Stimulated activated naive CD8-positive, alpha-beta T cell treated with anti-CD3 and anti-CD28 coated beads, Interleukin-15, Interleukin-2, amounts not matched to agents 100 ng/mL and 50 ng/mL, for 24 hours (primary cell): ENCODE measurements around the gene GAS7.

Source experiments
- H3K27ac Mint-ChIP-seq: one replicate; pipeline ENCODE4 v1.8.0; 2021; ENCODE audit warnings: mild to moderate bottlenecking, mixed read lengths
- H3K27me3 Mint-ChIP-seq: one replicate; pipeline ENCODE4 v1.8.0; 2021; ENCODE audit warnings: mixed read lengths
- H3K36me3 Mint-ChIP-seq: one replicate; pipeline ENCODE4 v1.8.0; 2021; ENCODE audit warnings: low read depth, mixed read lengths
- H3K4me1 Mint-ChIP-seq: one replicate; pipeline ENCODE4 v1.8.0; 2021; ENCODE audit warnings: low read depth, mixed read lengths
- H3K4me3 Mint-ChIP-seq: one replicate; pipeline ENCODE4 v1.8.0; 2021; ENCODE audit warnings: mild to moderate bottlenecking, mixed read lengths
- H3K9me3 Mint-ChIP-seq: one replicate; pipeline ENCODE4 v1.8.0; 2021; ENCODE audit warnings: mixed read lengths

GAS7 gene

DNA sequence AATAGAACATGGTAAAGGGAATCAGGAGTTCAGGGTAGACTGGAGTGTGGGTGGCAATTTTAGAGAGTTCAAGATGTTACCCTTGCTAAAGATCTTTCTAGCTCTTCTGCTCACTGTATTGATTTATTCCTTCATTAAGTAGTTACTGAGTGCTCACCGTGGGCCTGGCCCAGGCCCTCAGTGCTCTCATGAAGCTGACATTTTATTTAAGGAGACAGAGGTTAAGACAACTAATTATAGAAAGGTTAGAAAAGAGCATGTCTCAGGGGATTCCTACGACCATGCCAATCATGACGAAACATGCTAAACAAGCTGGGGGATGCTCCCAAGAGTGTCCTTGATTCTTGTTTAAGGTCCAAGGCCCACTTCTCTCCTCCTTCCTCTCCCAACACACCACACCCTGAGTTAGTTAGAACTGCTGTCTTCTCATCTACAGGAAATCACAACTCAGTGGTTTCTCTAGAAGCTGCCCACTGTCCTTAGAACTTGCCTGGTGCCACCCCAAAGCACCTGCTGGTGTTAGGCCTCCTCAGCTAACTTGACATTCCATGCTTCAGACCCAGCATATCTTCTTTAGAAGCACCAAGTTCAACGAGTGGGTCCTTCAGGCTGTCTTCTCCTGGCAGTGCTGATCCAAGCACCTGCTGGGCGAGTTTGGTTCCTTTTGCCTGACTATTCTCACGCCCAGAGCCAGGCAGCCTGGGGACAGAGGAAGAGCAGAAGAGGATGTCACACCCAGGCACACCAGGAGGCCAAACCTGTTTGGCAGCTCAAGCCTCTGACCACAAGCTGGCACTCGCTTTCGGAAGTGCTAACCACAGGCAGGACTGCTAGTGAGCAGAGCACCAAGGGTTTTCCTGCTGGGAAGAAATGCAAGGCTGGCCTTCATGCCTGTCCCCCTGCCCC, 79.0 kb downstream of the GAS7 start:
- peak overlapping the region; percentile 0 for H3K4me3 Mint-ChIP-seq
- peaks cover 74% of the 10 kb centered on the region for H3K4me1 Mint-ChIP-seq
- H3K9me3 Mint-ChIP-seq = no peaks in the 10 kb centered on the region
- H3K36me3 Mint-ChIP-seq = no peaks in the 10 kb centered on the region
- H3K27ac Mint-ChIP-seq = peak overlapping the region; percentile 69
- no peaks in the 10 kb centered on the region for H3K27me3 Mint-ChIP-seq

DNA sequence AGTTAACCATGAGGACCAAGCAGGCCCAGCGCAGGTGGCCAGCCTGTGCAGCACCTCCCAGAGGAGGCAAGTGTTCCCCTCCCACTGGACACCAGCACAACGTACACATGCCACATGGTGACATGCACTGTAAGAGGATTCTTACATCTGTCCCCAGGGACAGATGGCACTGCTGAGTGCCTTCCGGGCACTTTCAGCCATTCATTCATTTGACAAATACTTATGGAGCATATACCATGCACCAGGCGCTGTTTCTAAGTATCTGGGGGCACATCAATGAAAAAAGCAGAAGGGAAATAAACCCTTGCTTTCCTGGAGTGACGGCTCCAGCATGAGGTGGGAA, 79.6 kb downstream of the GAS7 start:
- H3K27me3 Mint-ChIP-seq = no peaks in the 10 kb centered on the region
- H3K9me3 Mint-ChIP-seq = no peaks in the 10 kb centered on the region
- H3K4me3 Mint-ChIP-seq = no peak overlapping the region
- H3K4me1 Mint-ChIP-seq = peaks cover 79% of the 10 kb centered on the region
- no peaks in the 10 kb centered on the region for H3K36me3 Mint-ChIP-seq
- H3K27ac Mint-ChIP-seq = peak overlapping the region; percentile 69

DNA sequence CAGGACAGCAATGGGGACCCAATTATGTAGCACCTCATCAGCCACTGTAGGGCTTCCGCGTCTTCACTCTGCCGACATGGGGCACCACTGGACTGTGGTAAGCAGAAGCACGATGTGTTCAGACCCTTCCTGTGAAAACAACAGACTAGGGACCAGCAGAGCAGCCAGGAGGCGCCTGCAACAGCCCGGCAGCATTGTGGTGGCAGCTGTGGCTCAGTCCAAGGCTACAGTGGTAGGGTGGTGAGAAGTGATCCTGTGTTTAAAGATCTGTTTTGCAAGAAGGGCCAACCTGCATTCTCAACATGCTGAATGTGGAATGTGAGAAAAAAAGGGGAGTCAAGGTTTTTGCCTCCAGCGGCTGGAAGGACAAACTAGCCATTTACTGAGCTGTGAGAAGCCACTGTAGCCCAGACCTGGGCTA, 80.8 kb downstream of the GAS7 start:
- Mint-ChIP-seq H3K4me3 (peak overlapping the region; percentile 8), H3K4me1 (peaks cover 90% of the 10 kb centered on the region), H3K27ac (peak overlapping the region; percentile 32), H3K27me3 (no peaks in the 10 kb centered on the region), H3K36me3 (no peaks in the 10 kb centered on the region), H3K9me3 (no peaks in the 10 kb centered on the region)

DNA sequence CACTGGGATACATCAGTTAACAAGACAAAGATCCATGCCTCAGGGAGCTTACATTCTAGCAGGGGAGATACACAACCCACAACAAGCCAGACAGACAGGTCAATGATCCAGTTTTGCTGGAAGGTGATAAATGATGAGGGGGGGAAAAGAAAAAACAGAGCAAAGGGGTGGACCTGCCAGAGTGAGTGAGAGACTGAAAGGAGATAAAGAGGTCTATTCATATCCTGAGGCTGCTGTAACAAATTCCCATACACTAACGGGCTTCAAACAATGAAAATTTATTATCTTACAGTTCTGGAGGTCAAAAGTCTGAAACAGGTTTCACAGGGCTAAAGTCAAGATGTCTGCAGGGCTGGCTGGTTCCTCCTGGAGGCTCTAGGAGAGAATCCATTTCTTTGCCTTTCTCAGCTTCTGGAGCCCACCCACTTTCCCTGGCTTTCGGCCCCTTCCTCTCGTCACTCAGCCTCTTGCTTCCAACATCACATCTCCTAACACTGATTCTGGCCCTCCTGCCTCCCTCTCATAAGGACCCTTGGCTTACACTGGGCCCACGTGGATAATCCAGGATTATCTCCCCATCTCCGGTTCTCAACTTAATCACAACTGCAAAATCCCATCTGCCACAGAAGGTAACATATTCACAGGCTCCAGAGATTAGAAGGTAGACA, 81.5 kb downstream of the GAS7 start:
- Mint-ChIP-seq H3K27ac (peak overlapping the region; percentile 66), H3K36me3 (no peaks in the 10 kb centered on the region), H3K9me3 (no peaks in the 10 kb centered on the region), H3K4me1 (peaks cover 89% of the 10 kb centered on the region), H3K4me3 (no peak overlapping the region), H3K27me3 (no peaks in the 10 kb centered on the region)

DNA sequence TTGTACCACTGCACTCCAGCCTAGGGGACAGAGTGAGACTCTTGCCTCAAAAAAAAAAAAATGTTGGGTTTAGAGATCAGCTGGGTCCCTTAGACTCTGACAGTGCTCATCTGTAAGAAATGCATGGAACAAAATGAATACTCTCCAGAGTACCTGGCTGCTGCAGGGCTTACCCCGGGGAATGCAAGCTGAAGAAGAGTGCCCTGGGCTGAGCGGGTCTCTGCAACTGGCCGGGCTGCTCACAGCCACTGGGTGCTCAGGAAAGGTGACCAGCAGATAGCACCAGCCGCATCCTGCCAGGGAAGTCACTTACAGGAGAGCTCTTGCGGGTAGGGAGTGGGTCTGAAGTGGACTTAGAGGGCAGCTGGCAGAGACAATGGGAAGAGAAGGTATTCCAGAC, 82.1 kb downstream of the GAS7 start:
- Mint-ChIP-seq H3K27me3 (no peaks in the 10 kb centered on the region), H3K27ac (no peak overlapping the region), H3K9me3 (no peaks in the 10 kb centered on the region), H3K4me3 (no peak overlapping the region), H3K36me3 (no peaks in the 10 kb centered on the region), H3K4me1 (peaks cover 83% of the 10 kb centered on the region)

DNA sequence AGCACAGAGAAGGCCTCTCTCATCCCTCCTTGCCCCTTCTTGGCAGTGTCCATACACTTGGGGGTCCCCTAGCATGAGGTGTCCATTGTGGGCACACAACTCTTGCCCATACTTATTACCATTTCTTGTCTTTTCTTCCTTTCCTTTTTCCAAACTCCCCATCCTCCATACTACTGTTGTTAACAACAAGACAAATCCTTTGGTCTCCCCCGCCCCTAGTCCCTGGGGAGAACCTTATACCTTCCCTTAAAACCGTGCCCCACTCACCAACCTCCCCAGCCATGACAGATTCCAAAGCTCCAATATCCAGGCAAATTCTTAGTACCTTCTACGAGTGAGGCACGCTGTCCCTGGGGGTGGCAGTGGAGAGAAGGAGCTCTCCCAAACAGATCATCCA, 82.9 kb downstream of the GAS7 start:
- H3K9me3 Mint-ChIP-seq = no peaks in the 10 kb centered on the region
- H3K27ac Mint-ChIP-seq = peak overlapping the region; percentile 75
- H3K27me3 Mint-ChIP-seq = no peaks in the 10 kb centered on the region
- H3K4me3 Mint-ChIP-seq = peak overlapping the region; percentile 65
- H3K4me1 Mint-ChIP-seq = peaks cover 77% of the 10 kb centered on the region
- H3K36me3 Mint-ChIP-seq = no peaks in the 10 kb centered on the region

DNA sequence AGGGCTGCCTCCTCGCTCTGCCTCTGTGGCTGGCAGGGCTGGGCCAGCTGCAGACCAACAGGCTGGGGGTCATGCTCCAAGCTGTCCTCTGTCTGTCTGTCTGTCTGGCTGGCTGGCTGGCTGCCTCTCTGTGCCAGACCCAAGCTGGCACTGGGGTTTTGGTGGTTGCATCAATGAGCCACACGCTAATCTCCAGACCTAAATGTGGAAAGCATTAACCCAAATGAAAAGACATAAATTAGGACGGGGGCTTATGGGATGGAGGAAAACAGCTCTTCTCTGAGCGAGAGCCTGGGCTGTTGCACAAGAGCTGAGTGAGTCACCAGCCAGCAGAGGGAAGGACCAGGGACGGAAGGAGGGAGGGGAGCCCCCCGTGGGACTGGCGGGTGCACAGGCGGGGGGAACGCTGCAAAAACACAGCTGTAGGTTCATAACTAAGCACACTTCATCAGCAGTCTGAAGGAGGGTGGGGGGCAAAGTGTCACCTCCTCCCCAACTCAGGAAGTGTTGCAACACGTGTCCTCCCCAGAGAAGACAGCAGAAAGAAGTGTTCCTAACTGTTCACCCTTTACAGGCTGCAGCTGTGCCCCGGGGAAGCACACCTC, 83.4 kb downstream of the GAS7 start:
- H3K4me1 Mint-ChIP-seq = peaks cover 72% of the 10 kb centered on the region
- H3K27me3 Mint-ChIP-seq = no peaks in the 10 kb centered on the region
- H3K9me3 Mint-ChIP-seq = no peaks in the 10 kb centered on the region
- H3K4me3 Mint-ChIP-seq = peak overlapping the region; percentile 65
- H3K27ac Mint-ChIP-seq = peak overlapping the region; percentile 75
- no peaks in the 10 kb centered on the region for H3K36me3 Mint-ChIP-seq

DNA sequence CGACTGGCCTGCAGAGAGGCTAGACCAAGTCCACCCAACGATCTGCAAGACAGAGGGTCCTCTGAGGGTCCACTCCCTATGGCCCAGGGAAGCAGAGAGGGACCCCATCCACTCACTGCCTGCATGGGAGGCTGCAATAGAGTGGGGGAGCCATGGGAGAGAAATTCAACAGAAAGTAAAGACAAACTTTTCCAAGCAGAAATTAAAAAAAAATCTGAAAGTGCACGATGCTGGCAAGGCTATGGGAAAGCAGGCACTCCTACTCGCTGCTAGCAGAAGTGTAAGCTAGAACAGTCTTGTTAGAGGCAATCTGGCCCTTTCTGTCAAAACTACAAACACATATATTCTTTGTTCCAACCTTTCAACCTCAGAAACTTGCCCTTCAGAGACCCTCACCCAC, 85.4 kb downstream of the GAS7 start:
- H3K4me3 Mint-ChIP-seq = no peak overlapping the region
- H3K27me3 Mint-ChIP-seq = no peaks in the 10 kb centered on the region
- peaks cover 53% of the 10 kb centered on the region for H3K4me1 Mint-ChIP-seq
- no peaks in the 10 kb centered on the region for H3K9me3 Mint-ChIP-seq
- H3K27ac Mint-ChIP-seq = no peak overlapping the region
- no peaks in the 10 kb centered on the region for H3K36me3 Mint-ChIP-seq

DNA sequence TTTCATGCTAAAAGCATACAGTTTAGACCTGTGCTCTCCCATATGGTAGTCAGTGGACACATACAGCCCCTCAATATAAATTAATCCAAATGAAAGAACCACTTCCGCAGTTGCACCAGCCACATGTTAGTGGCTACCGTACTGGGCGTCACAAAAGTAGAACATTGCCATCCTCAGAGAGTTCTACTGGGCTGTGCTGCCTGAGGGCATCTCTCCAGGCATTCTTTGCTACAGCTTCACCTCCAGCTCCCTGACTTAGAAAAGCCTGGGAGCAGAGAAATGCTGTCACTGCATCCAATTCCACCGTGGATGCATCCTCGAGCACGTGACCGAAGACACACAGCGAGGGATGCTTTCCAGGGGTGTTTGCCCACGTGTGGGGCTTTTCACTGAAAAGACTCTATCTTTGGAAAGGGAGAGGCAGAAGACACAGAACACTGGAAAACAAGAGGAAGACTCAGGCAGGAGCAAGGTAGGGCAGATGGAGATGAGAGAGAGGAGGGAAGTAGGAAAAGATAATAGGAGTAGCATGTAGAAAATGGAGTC, 86.4 kb downstream of the GAS7 start:
- H3K27me3 Mint-ChIP-seq = no peaks in the 10 kb centered on the region
- no peak overlapping the region for H3K4me3 Mint-ChIP-seq
- H3K27ac Mint-ChIP-seq = no peak overlapping the region
- no peaks in the 10 kb centered on the region for H3K36me3 Mint-ChIP-seq
- H3K9me3 Mint-ChIP-seq = no peaks in the 10 kb centered on the region
- peaks cover 43% of the 10 kb centered on the region for H3K4me1 Mint-ChIP-seq

DNA sequence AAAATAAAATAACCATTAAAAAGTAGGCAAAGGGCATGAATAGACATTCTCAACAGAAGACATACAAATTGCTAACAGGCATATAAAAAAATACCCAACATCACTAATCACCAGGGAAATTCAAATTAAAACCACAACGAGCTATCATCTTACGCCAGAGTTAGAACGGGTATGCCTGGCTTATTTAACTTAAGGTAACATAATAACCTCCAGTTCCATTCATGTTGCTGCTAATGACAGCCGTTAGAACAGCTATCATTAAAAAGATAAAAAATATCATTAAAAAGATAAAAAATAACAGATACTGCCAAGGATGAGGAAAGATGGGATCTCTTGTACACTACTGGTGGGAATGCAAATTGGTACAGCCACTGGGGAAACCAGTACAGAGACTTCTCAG, 89.3 kb downstream of the GAS7 start:
- peaks cover 22% of the 10 kb centered on the region for H3K4me1 Mint-ChIP-seq
- no peaks in the 10 kb centered on the region for H3K27me3 Mint-ChIP-seq
- no peaks in the 10 kb centered on the region for H3K9me3 Mint-ChIP-seq
- no peak overlapping the region for H3K4me3 Mint-ChIP-seq
- H3K36me3 Mint-ChIP-seq = no peaks in the 10 kb centered on the region
- no peak overlapping the region for H3K27ac Mint-ChIP-seq

DNA sequence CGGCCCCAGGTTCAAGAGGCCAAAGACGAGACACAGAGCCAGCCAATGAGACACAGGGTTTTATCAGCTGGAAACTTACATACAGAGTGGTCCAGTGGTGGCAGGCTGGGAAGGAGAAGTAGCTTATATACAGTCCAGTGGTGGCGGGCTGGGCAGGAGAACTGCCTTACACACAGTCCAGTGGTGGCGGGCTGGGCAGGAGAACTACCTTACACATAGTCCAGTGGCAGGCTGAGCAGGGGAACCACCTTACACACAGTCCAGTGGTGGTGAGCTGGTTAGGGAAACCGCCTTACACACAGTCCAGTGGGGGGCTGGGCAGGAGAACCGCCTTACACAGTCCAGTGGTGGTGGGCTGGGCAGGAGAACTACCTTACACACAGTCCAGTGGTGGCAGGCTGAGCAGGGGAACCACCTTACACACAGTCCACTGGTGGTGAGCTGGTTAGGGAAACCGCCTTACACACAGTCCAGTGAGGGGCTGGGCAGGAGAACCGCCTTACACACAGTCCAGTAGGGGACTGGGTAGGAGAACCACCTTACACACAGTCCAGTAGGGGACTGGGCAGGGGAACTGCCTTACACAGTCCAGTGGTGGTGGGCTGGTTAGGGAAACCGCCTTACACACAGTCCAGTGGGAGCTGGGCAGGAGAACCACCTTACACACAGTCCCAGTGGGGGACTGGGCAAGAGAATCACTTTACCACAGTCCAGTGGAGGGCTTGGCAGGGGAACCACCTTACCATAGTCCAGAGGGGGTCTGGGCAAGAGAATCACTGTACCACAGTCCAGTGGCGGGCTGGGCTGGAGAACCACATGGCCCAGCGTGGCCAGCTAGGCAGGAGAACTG, 90.9 kb downstream of the GAS7 start:
- Mint-ChIP-seq H3K27me3 (no peaks in the 10 kb centered on the region), H3K4me1 (peaks cover 12% of the 10 kb centered on the region), H3K4me3 (no peak overlapping the region), H3K9me3 (no peaks in the 10 kb centered on the region), H3K36me3 (no peaks in the 10 kb centered on the region), H3K27ac (no peak overlapping the region)

DNA sequence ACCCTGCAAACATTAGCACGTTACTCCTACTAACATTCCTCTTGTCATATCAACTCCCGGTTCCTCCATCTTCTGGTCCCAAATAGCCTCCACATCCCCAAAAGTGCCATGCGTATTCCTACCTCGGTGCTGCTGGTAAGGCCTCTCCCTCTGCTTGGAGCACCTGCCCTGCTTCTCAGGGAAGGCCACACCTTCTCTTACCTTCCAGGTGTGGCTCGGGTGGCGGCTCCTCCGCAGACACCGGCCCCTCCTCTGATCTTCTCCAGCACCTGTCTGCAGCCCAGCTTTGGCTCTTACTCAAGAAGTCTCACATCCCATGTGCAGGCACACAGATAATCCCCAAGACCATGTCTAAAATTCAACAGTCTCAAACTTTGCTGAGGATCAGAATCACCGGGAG, 92.3 kb downstream of the GAS7 start:
- no peaks in the 10 kb centered on the region for H3K9me3 Mint-ChIP-seq
- H3K27ac Mint-ChIP-seq = no peak overlapping the region

DNA sequence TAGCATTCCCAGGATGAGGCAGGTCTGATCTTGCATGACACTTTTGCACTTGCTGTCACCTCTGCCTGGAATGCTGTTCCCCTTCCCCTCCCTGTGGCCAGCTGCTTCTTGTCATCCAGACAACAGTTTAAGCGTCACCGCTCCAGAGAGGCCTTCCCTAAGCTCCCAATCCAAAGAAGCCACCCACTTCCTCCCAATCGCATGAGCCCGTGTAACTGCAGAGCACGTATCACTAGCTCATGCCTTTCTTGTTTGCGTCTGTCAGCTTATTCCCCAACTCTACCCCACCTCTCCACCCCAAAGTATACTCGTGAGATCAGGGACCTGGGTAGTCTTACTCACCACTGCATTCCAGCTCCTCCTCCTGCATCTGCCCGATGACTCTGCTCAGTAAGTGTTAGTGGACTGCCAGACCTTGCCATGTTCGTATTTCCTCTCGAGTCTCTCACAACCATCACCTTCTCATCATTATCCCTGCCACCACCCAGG, 92.8 kb downstream of the GAS7 start:
- no peak overlapping the region for H3K4me3 Mint-ChIP-seq

More for the DNA sequence above, 92.3 kb downstream of the GAS7 start:
- no peak overlapping the region for H3K4me3 Mint-ChIP-seq
- H3K27me3 Mint-ChIP-seq = no peaks in the 10 kb centered on the region
- no peaks in the 10 kb centered on the region for H3K36me3 Mint-ChIP-seq
- H3K4me1 Mint-ChIP-seq = peaks cover 6% of the 10 kb centered on the region

DNA sequence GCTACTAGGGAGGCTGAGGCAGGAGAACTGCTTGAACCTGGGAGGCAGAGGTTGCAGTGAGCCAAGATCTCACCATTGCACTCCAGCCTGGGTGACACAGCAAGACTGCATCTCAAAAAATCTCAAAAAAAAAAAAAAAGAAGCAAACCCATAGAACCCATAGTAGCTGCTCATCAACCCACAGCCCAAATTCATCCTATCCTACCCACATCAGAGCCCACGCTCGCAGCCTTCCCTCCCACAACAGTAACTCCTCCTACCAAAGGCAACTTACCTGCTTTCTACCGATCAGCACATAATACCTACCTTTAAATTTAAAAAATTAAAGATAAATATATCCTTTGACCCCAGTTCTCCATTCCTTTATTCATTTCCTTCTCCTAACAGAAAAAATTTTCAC, 94.7 kb downstream of the GAS7 start:
- H3K4me3 Mint-ChIP-seq = no peak overlapping the region
- no peaks in the 10 kb centered on the region for H3K9me3 Mint-ChIP-seq
- no peaks in the 10 kb centered on the region for H3K36me3 Mint-ChIP-seq
- H3K4me1 Mint-ChIP-seq = peaks cover 6% of the 10 kb centered on the region
- no peak overlapping the region for H3K27ac Mint-ChIP-seq
- no peaks in the 10 kb centered on the region for H3K27me3 Mint-ChIP-seq

More for the DNA sequence above, 92.8 kb downstream of the GAS7 start:
- H3K9me3 Mint-ChIP-seq = no peaks in the 10 kb centered on the region
- H3K27me3 Mint-ChIP-seq = no peaks in the 10 kb centered on the region
- no peak overlapping the region for H3K27ac Mint-ChIP-seq
- no peaks in the 10 kb centered on the region for H3K36me3 Mint-ChIP-seq
- H3K4me1 Mint-ChIP-seq = peaks cover 6% of the 10 kb centered on the region
